Superior temporal gyrus (tissue), 1 donor: ENCODE measurements around the gene BRD4.
"Not testable (repeated sequence)": the region's sequence is repeated elsewhere in the genome, so short reads cannot be mapped to it uniquely, and the experiment has no call there.

Source experiments
- DNase-seq: peaks from one replicate; pipeline ENCODE4 v3.0.0-alpha.2; 2016; ENCODE audit errors: extremely low spot score

Gene BRD4

GRCh38 chr19:15332311-15332996 lies at the start of gene BRD4:
TSS of gene BRD4 (minus strand) at chr19:15332539. CDS start at chr19:15273099, 59,440 bp downstream.
- DNase-seq: peak; percentile 52

GRCh38 chr19:15381864-15382263 lies 49.5 kb upstream of the BRD4 start:
- DNase-seq: peak; percentile 36

DNA sequence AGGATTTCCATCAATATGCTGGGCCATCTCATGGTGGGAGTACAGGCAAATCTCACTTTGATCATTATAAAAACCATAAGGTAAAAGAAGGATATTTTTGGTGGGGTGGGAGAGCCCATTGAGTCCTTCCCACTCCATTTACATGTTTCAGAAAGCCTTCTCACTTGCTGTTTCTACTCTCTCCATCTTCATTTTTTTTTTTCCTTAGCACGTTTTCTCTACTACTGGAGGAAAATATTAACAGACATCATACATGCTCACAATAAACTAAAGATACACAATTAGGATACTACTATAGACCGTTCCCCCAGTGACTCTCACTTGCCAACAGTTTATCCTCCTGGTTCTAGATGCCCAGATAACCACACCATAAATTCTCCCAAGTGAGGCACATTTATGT lies 49.1 kb upstream of the BRD4 start:
- no peak for DNase-seq

- DNase-seq: no peak
Measured at GRCh38 chr19:15379999-15380647, 47.8 kb upstream of the BRD4 start.

DNA sequence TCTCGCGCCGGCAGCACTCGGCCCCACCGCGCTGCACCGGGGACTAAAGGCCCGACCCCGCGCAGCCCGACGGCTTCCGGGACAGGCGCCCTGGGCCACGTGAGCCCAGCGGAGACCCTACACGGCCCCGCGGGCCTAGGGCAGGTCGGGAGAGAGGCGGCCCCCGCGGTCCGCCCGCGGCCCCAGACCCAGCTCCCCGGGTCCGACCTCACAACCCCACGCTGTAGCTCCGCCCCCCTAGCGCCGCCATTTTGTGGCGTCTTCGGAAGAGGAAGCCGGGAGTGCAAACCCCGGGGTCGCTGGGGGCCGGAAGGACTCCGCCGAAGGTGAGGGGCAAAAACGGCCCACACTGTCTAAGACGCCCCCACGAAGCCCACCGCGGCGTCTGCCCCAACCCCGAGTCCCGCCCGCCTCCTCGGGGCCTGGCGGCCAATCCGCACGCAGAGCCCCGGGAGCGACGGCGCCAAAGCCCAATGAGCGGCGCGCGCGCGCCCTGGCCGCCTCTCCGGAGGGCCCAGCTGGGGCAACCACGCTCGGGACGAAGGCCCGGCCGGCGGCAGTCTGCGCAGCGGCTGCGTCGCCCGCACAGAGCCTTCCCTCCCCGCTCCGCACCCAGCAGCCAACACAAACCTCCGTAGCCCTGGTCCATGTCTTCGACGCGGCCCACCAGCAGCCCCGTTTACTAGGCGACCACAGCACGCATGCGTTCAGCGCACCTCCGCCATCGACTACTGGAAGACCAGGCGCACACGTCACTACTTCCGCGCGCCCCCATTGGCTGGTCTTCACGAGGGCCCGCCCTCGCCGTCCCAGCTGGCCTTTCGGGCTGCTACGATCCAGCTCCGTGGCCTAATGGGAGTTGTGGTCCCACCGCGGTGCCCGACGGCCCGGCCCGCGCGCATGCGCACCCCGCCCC lies 47.0 kb upstream of the BRD4 start, which contains the start of gene AKAP8:
TSS of gene AKAP8 (minus strand) at position 705 of the 916 bp plus-strand sequence. CDS start at position 649, 56 bp downstream.
- DNase-seq: peak; percentile 98

- DNase-seq: peak; percentile 47
Measured at GRCh38 chr19:15378534-15379082, 46.3 kb upstream of the BRD4 start.

DNA sequence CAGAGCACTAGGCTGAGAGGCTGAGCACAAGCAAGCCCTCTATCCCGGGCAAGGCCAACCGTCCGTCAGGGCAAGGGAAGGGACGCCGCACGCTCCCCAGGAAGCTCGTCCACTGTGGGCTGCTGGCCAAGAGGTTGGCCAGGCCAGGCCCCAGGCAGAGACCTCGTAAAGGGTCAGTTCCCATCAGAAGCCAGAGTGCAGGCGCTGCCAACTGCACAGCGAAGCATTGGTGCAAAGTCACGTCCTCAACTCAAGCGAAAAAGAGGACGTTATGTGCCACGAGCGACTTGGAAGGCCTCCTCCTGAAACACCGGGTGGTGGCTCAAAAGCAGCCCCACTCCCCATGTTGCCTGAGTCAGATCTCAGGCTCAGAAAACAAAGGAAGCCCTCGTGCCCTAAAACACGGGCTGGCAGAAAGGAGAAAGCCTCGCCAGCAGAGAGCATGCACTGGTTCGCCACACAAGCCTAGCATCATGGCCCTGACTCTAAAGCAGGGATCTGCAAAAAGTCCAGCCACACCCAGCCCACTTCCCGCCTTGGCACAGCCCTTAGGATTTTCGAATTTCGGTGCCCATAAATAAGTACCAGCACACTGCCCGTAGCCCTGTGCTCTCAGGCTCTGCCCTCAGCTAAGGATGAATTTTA lies 42.6 kb upstream of the BRD4 start:
- no peak for DNase-seq

- no peak for DNase-seq
Measured at GRCh38 chr19:15374105-15374651, 41.8 kb upstream of the BRD4 start.

DNA sequence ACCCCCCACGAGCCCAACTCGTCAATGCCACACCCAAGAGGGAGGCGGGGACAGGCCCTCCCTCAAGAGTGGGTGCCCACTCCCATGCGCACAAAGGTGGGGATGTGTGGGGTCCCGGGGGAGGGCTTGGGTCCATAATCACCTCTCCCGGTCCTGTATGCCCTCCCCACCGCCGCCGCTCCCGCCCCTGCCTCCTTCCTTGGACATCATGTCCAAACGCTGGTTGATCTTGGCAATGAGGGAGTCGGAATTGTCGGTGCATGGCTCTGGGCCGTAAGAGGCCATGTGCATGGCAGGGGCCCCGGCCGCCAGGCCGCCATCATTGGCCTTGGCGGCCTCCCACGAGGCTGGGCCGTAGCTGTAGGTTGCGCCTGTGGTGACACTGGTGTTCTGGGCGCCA lies 41.3 kb upstream of the BRD4 start:
- DNase-seq: no peak

- DNase-seq: no peak
Measured at GRCh38 chr19:15372891-15373301, 40.6 kb upstream of the BRD4 start.

GRCh38 chr19:15372470-15372869 lies 40.1 kb upstream of the BRD4 start:
- DNase-seq: no peak

- DNase-seq: no peak
Measured at GRCh38 chr19:15371786-15372380, 39.5 kb upstream of the BRD4 start.

GRCh38 chr19:15371119-15371518 lies 38.8 kb upstream of the BRD4 start:
- no peak for DNase-seq

GRCh38 chr19:15369594-15369891 lies 37.2 kb upstream of the BRD4 start:
- DNase-seq: no peak

- no peak for DNase-seq
Measured at GRCh38 chr19:15368798-15369593, 36.7 kb upstream of the BRD4 start.

DNA sequence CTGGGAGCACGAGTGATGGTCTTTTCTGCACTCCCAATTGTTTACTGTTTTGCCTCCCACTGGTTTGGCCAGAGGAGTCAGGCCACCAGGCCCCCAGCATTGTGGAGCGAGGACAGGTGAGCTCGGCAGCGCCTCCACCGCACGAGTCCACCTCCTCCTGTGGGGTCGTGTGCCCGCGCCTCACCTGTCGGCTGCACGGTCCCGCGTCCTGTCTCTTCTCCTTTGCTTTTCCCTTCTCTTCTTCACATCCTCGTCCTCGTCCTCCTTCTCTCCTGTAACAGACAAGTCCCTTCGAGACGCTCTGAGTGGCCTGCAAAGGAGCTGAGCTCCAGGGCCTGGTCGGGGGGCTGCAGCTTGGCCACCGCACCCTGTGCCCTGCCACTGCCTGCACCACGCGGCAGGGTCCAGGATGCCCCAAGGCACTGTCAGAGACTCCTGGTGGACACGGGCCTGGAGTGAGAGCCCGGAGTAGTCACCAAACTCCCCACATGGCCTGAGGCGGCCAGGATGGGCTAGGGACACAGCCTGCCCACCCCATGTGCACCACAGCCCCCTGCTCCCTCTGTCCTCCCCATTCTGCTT lies 35.8 kb upstream of the BRD4 start:
- DNase-seq: no peak

GRCh38 chr19:15367439-15367838 lies 35.1 kb upstream of the BRD4 start:
- no peak for DNase-seq

DNA sequence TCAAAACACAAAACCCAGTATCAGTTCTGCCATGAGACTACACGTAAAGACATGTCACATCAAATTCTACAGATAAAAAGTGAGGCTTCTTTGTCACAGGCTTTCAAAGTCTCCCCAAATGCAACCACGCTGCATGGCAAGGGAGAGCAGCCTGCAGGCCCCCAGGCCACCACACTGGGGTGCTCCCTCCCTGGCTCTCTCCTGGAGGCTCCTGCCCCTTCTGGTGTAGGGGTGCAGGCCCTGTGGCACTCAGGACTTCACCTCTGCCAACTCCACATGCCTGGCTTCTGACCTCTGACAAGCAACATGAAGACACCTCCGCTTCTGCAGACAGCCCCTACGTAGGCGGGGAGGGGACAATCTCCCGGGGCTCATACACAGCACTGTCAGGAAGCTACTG lies 32.9 kb upstream of the BRD4 start:
- DNase-seq: no peak

DNA sequence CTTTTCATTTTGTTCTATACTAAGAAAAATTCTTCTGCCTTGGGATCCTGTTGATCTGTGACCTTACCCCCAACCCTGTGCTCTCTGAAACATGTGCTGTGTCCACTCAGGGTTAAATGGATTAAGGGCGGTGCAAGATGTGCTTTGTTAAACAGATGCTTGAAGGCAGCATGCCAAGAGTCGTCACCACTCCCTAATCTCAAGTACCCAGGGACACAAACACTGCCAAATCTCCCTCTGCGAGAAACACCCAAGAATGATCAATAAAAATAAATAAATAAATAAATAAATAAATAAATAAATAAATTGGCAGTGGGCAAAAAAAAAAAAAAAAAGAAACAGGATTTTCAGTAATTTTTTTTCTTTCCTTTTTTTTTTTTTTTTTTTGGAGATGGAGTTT lies 31.5 kb upstream of the BRD4 start:
- not testable (repeated sequence) for DNase-seq

GRCh38 chr19:15363048-15363447 lies 30.7 kb upstream of the BRD4 start:
- not testable (repeated sequence) for DNase-seq
